GM12873 (cell line): ENCODE data around the gene ANKS4B.

Experiments
- CTCF ChIP-seq: IDR thresholded peaks from 2 replicates; pipeline ENCODE4 v1.5.1; 2012; ENCODE audit warnings: low read depth, mild to moderate bottlenecking, moderate library complexity, low read length, control low read depth; ENCODE audit not compliant: insufficient read depth; ENCODE audit errors: missing control alignments

ANKS4B gene

DNA sequence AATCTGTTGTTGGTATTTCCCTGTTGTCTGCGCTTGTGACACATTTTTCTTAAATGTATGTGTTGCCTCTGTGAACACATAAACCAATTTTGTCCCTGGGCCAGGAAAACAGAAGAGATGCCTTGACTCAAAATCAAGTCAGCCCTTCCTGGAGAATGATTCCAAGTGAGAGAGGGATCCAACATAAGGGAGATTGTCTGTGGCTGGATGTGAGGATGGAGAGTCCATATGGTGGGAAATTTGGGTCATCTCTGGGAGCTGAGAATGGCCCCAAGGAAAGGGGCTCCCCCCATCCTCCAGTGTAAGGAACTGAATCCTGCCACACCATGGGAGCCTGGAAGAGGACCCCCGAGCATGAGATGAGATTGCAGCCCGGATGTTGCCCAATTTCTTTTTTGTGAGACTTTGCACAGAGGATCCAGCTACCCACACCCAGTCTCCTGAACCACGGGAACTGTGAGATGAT lies 31.1 kb downstream of the ANKS4B start:
- no peak for TF ChIP-seq CTCF

DNA sequence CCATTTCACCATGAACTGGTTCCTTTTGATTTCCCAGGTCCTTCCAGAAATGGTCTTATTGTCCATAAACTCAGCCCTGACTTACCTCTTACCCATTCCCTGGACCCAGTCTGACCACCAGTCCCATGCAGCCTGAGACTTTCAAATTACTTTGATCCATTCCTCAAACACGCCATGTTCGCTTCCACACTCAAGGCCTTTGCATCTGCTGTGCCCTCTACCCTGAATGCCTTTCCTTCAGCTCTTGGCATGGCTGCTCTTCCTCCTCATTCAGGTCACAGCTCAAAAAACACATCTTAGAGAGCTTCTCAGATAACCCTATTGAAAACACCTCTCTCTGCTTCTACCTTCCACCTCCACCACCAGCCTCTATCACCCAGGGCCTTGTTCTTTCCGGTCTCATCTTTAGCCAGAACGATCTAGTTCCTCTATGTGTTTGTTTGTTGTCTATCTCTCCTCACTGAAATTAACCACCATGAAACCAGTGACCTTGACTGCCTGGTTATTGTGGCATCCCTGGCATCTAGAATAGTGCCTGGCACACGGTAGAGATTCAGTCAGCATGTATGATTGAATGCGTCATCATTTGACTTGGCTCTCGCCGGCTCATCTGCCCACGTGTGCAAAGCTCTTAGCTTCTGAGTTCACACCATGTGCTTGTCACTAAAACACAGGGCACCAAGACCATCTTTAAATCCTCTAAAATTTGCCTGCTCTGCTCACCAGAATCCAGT lies 31.8 kb downstream of the ANKS4B start:
- TF ChIP-seq CTCF, result no peak

- TF ChIP-seq CTCF, result no peak
Observed at GRCh38 chr16:21267298-21267697, 33.8 kb downstream of the ANKS4B start.

DNA sequence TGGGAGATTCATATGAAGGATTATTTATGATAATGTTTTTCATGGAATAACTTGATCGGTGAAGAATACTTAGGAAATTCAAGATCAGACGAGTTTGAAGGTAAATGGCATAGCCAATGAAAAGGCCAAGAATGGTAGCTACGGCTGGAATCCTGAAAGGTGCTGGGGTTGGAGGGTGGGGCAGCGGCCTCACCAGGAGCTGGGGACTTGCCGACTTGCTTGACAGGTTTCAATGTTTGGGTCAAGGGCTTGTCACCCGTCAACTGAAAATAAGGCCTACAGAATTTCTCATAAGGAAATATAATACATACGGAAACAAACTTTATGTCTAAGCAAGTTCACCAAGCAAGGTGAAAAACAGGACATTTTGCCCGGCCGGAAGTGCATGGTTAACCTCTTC lies 34.7 kb downstream of the ANKS4B start:
- TF ChIP-seq CTCF, result no peak

DNA sequence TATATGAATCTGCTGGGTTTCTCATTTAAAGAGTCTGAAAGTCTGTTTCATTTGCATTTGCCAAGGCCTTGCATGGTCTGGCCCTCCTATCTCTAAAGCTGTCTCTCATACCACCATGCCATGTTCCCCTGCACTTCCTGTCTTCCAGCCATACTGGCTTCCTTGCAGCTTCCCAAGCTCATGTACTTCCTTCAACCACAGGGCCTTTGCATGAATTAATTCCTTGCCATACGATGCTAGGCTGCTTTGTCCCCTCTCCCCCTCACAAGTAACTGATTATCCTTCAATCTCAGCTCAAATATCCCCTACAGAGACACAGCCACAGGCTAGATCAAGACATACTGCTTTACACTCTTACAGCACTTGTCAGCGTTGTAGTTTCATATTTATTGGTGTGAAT lies 38.8 kb downstream of the ANKS4B start:
- TF ChIP-seq CTCF, result no peak

- no peak for TF ChIP-seq CTCF
Observed at GRCh38 chr16:21274172-21274726, 40.8 kb downstream of the ANKS4B start.

GRCh38 chr16:21275529-21275928 lies 42.0 kb downstream of the ANKS4B start:
- no peak for TF ChIP-seq CTCF
